ENCODE measurements around the gene KCNMA1. TPM values are rescaled to one million over a fixed set of nuclear protein-coding genes. Genes with fewer than 3 reads are reported as not detected.

The KCNMA1 gene
- polyA plus RNA-seq, 1 experiment: 21.4 TPM

DNA sequence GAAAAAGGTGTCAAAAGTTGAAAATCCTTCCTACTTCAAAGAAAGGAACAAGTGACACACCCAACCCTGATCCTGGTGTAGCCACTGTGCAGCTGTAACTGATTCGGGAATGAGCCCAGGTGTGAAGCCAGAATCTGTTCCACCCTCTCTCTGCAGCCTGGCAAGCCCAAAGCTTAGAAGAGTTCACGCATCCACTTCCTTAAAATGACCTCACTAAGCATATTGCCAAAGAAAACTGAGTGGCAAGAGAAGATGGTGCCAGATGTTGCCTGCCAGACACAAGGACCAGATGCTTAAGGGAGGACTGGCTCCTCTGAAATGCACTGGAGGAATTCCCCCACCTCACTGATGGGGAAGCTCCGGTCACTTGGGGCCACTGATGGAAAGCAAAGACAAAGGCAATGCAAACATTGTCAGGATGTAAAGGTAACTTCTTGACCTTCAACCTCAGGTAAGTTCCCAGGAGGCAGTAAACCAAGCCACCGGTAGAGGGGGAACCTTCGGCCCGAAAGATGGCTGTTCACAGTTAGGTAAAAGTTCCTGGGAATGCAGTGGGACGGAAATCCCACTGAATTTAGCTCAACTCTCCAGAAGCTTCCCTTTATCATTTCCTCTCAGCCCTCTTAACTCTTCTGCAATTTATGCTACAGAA, 554.9 kb downstream of the KCNMA1 start:
- CTCF ChIA-PET: interaction anchor here (0.6 kb wide), 1 partner anchor 1366 kb away, joined by 4 read pairs; no protein-coding TSS in a partner anchor
- Histone ChIP-seq H3K27me3 (ENCODE audit: control insufficient read depth, insufficient read depth, low read length) (no peaks in the 10 kb centered on the region), H3K4me3 (ENCODE audit: low read depth, low read length) (no peak overlapping the region), H3K36me3 (ENCODE audit: control insufficient read depth, insufficient read depth, low read length) (peaks cover 3% of the 10 kb centered on the region; the same call in 1 of the 2 replicates)
- POLR2A ChIA-PET: no interaction called here
- TF ChIP-seq CTCF (IDR thresholded peaks at IDR 0.05; ENCODE audit: insufficient read depth, low read depth, low read length): no peak
- DNase-seq (ENCODE audit: low read depth): no peak

- POLR2A ChIA-PET: no interaction called here
- no peaks in the 10 kb centered on the region for H3K27me3 ChIP-seq (ENCODE audit: control insufficient read depth, insufficient read depth, low read length)
- CTCF ChIA-PET: no interaction called here
- H3K4me3 ChIP-seq (ENCODE audit: low read depth, low read length): no peak overlapping the region
- no peak for DNase-seq (ENCODE audit: low read depth)
- TF ChIP-seq CTCF (IDR thresholded peaks at IDR 0.05; ENCODE audit: insufficient read depth, low read depth, low read length): no peak
- H3K36me3 ChIP-seq (ENCODE audit: control insufficient read depth, insufficient read depth, low read length): peaks cover 3% of the 10 kb centered on the region; the same call in 1 of the 2 replicates
Observed at GRCh38 chr10:77081481-77081891, 556.1 kb downstream of the KCNMA1 start.

- no peak for DNase-seq (ENCODE audit: low read depth)
- Histone ChIP-seq H3K36me3 (ENCODE audit: control insufficient read depth, insufficient read depth, low read length) (peaks cover 3% of the 10 kb centered on the region; the same call in 1 of the 2 replicates), H3K27me3 (ENCODE audit: control insufficient read depth, insufficient read depth, low read length) (no peaks in the 10 kb centered on the region), H3K4me3 (ENCODE audit: low read depth, low read length) (no peak overlapping the region)
- no peak for TF ChIP-seq CTCF (IDR thresholded peaks at IDR 0.05; ENCODE audit: insufficient read depth, low read depth, low read length)
- ChIA-PET POLR2A (no interaction called here), CTCF (no interaction called here)
Observed at GRCh38 chr10:77080361-77081027, 557.1 kb downstream of the KCNMA1 start.

- Histone ChIP-seq H3K36me3 (ENCODE audit: control insufficient read depth, insufficient read depth, low read length) (peaks cover 3% of the 10 kb centered on the region; the same call in 1 of the 2 replicates), H3K27me3 (ENCODE audit: control insufficient read depth, insufficient read depth, low read length) (no peaks in the 10 kb centered on the region), H3K4me3 (ENCODE audit: low read depth, low read length) (no peak overlapping the region)
- DNase-seq (ENCODE audit: low read depth): no peak
- POLR2A ChIA-PET: no interaction called here
- TF ChIP-seq CTCF (IDR thresholded peaks at IDR 0.05; ENCODE audit: insufficient read depth, low read depth, low read length): no peak
- CTCF ChIA-PET: no interaction called here
Observed at GRCh38 chr10:77079592-77080300, 557.9 kb downstream of the KCNMA1 start.

GRCh38 chr10:77077316-77077945, 560.2 kb downstream of the KCNMA1 start:
- DNase-seq (ENCODE audit: low read depth): no peak
- H3K36me3 ChIP-seq (ENCODE audit: control insufficient read depth, insufficient read depth, low read length): peaks cover 3% of the 10 kb centered on the region; the same call in 1 of the 2 replicates
- CTCF ChIA-PET: interaction anchor here (1.9 kb wide), 1 partner anchor 14 kb away, joined by 6 read pairs; no protein-coding TSS in a partner anchor
- no peak for TF ChIP-seq CTCF (IDR thresholded peaks at IDR 0.05; ENCODE audit: insufficient read depth, low read depth, low read length)
- no peaks in the 10 kb centered on the region for H3K27me3 ChIP-seq (ENCODE audit: control insufficient read depth, insufficient read depth, low read length)
- no peak overlapping the region for H3K4me3 ChIP-seq (ENCODE audit: low read depth, low read length)
- POLR2A ChIA-PET: no interaction called here
